Tibial artery (tissue), 4 donors: Measurements from ENCODE around the gene CAPZA1.

Experiments used
- DNase-seq, 2 donors: peaks; one replicate each; pipeline ENCODE4 v3.0.0-alpha.2; 2019
- H3K27ac ChIP-seq, 2 donors: fragments of 200-600 bp; sonication (generic) in 1 of 2; 1 replicate in 1 of 2; 2 replicates in 1 of 2; pipeline ENCODE4 v1.5.1; 2018 to 2019; ENCODE audit warnings: mild to moderate bottlenecking in 1 of 2
- H3K27me3 ChIP-seq, 2 donors: fragments of 200-600 bp; sonication (generic) in 1 of 2; one replicate each; pipeline versions ENCODE4 v1.5.1 to v1.6.0; 2016 to 2019
- H3K36me3 ChIP-seq, 3 donors: fragments of 200-600 bp; sonication (generic) in 2 of 3; one replicate each; pipeline ENCODE4 v1.5.1; 2016 to 2019; ENCODE audit warnings: mild to moderate bottlenecking in 2 of 3
- H3K4me1 ChIP-seq, 4 donors: fragments of 200-600 bp; sonication (generic) in 2 of 4; 1 replicate in 3 of 4; 2 replicates in 1 of 4; pipeline ENCODE4 v1.5.1; 2016 to 2019
- H3K4me3 ChIP-seq, 2 donors: fragments of 200-600 bp; sonication (generic) in 1 of 2; 1 replicate in 1 of 2; 2 replicates in 1 of 2; pipeline ENCODE4 v1.5.1; 2018 to 2019; ENCODE audit warnings: mild to moderate bottlenecking in 2 of 2
- H3K9me3 ChIP-seq, 3 donors: fragments of 200-600 bp; sonication (generic) in 1 of 3; one replicate each; pipeline ENCODE4 v1.5.1; 2016 to 2019
- intact Hi-C: fragments of 100-400 bp; cut with DNase I; formaldehyde crosslinking; loops from one replicate; pipeline ENCODE4 v1.15.0; 2023; ENCODE audit warnings: low total_unique reads
- TF ChIP-seq, protein P1 (sequence below), 2 experiments: fragments of 200-600 bp in 1 of 2; fragments of 450-650 bp in 1 of 2; IDR thresholded peaks; one replicate each; pipeline ENCODE4 v1.5.1; 2017 to 2019; ENCODE audit warnings: antibody characterized with exemption in 2 of 2, mild to moderate bottlenecking in 1 of 2, moderate library complexity in 1 of 2

The CAPZA1 gene

DNA sequence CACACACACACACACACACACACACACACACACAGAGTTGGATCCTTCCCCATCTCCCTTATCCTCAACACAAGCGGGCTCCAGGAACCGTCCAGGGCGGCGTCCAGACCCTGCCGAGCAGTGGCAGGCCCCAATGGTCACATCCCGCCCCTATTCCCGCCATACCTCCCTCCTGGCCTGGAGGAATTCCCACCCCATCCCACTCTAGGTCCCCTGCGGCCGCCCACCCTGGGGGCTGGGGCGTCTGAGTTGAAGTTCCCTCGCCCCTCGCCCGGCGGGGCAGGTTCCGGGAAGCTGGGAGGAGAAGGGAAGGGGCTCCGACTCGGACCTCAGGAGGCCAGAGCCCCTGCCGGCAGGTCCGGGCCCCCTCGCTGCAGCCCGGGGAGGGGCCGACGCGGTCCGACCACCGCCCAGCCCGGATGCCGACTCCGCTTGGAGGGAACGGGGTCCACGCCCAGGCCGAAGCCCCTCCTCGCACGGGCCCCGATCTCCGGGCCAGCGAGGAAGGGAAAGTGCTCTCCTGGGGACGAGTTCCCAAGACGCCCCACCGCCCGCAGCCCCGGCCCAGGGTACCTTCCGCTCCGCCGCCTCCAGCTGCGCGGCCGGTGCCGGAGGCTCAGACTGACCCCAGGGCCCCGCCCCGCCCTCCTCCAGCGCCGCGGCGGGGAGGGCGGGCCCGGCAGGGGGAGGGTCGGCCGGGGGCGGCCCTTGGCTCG, 87.0 kb downstream of the CAPZA1 start, which contains the start of gene RHOC:
RHOC (minus strand) TSS at position 623 of the 716 bp plus-strand sequence. CDS start 3,328 bp downstream, outside the sequence.
- peak; percentile 60 to 84 for DNase-seq
- Histone ChIP-seq H3K9me3 (no peaks in the 10 kb centered on the region), H3K27ac (peak within 1 kb of the TSS; percentile 96 to 99), H3K4me1 (peaks cover 0 to 51% (median 40%) of the 10 kb centered on the region in 4 donors), H3K36me3 (peaks cover 10 to 23% (median 20%) of the 10 kb centered on the region in 3 donors), H3K4me3 (peak within 1 kb of the TSS; percentile 78 to 96), H3K27me3 (no peaks in the 10 kb centered on the region)
- intact Hi-C loops: loop anchor here (2.0 to 5.0 kb wide), 2 partner anchors 88 to 314 kb away; partner anchors contain the start of genes CAPZA1 and ST7L
- TF ChIP-seq, protein P1, sequence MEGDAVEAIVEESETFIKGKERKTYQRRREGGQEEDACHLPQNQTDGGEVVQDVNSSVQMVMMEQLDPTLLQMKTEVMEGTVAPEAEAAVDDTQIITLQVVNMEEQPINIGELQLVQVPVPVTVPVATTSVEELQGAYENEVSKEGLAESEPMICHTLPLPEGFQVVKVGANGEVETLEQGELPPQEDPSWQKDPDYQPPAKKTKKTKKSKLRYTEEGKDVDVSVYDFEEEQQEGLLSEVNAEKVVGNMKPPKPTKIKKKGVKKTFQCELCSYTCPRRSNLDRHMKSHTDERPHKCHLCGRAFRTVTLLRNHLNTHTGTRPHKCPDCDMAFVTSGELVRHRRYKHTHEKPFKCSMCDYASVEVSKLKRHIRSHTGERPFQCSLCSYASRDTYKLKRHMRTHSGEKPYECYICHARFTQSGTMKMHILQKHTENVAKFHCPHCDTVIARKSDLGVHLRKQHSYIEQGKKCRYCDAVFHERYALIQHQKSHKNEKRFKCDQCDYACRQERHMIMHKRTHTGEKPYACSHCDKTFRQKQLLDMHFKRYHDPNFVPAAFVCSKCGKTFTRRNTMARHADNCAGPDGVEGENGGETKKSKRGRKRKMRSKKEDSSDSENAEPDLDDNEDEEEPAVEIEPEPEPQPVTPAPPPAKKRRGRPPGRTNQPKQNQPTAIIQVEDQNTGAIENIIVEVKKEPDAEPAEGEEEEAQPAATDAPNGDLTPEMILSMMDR (IDR thresholded peaks at IDR 0.05): no peak

DNA sequence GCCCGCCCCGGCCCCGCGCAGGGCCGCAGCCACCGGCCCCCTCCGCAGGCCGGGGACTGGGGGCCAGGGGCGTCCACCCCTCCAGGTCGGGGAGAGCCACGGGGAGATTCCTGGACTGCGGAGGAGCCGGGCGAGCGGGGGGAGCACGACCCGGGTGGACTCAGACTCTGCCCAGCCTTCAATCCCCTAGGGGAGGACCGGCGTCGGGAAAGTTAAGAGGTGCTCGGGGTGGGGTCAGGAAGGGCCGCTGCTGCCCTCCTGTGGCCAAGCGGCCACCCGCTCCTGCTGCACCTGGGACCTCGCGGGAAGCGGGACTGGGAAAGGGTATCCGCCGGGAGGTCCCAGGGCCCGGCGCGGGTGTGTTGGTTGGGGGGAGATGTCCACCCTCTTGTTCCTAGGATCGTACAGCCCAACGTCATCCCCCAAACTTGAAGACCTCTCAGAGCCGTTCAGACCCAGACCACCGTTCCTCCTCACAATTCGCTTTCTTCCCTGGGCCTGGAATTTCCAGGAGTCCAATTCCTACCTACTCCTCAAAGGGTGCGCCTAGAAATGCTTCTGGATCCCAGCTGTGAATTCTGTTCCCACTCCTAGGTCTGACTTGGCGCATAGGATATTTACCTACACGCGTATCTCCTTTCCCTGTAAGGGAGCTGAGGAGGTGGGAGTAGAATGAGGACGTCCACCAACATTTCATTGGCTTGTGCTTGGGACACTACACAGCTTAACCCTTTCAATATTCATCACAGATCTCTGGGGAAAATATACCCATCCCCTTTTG, 87.8 kb downstream of the CAPZA1 start:
- peak; percentile 91 to 95 for DNase-seq
- Histone ChIP-seq H3K27ac (peak overlapping the region; percentile 96 to 99), H3K4me1 (peaks cover 0 to 43% (median 36%) of the 10 kb centered on the region in 4 donors), H3K9me3 (no peaks in the 10 kb centered on the region), H3K27me3 (no peaks in the 10 kb centered on the region), H3K4me3 (peak overlapping the region; percentile 78 to 96), H3K36me3 (peaks cover 8 to 16% (median 13%) of the 10 kb centered on the region in 3 donors)
- TF ChIP-seq, protein P1 (IDR thresholded peaks at IDR 0.05): peak; percentile 92 to 97
- intact Hi-C loops: loop anchor here (2.0 to 5.0 kb wide), 2 partner anchors 89 to 315 kb away; partner anchors contain the start of genes CAPZA1 and ST7L

DNA sequence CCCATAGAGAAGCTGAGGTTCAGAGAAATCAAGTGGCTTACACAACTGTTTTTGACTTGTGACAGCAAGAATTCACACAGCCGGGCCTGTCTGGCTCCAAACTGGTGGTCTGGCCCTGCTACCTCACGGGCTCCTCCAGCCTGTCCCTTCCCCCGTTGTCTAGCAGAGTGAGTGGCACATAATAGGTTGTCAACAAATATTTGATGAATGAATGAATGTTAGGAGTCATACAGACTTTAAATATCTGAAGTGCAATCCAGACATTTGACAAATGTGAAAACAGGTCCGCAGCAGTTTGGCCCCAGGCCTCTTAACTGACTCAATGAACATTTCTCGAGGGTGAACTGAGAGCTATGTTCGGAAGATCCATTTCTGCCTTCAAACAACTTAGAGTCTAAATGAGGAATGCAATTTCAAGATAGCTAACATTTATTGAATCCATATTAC, 88.4 kb downstream of the CAPZA1 start:
- intact Hi-C loops: loop anchor here (5.0 kb wide), 1 partner anchor 316 kb away; no protein-coding TSS in a partner anchor
- DNase-seq: no peak
- TF ChIP-seq, protein P1 (IDR thresholded peaks at IDR 0.05): no peak
- Histone ChIP-seq H3K27ac (peak overlapping the region; percentile 96 to 99), H3K9me3 (no peaks in the 10 kb centered on the region), H3K27me3 (no peaks in the 10 kb centered on the region), H3K4me3 (peak overlapping the region in 1 of 2 donors; percentile 78), H3K4me1 (peaks cover 0 to 37% (median 33%) of the 10 kb centered on the region in 4 donors), H3K36me3 (peaks cover 2 to 10% (median 7%) of the 10 kb centered on the region in 3 donors)

DNA sequence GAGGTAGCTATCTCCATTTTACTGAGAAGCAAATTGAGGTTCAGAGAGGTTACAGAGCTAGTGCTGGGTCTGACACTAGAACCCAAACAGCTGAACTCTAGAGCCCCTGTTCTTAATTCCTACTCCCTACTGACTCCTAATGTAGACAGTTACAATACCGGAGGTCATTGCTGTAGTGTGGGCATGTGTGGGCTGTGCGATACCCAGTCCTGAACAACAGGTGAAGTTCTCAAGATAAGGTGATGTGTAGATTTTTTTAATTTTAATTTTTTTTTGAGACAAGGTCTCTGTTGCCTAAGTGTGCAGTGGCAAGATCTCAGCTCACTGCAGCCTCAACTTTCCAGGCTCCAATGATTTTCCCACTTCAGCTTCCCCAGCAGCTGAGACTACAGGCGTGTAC, 88.9 kb downstream of the CAPZA1 start:
- Histone ChIP-seq H3K36me3 (peaks cover 0 to 5% (median 2%) of the 10 kb centered on the region in 3 donors), H3K9me3 (no peaks in the 10 kb centered on the region), H3K4me3 (no peak overlapping the region), H3K27me3 (no peaks in the 10 kb centered on the region), H3K27ac (peak overlapping the region; percentile 96 to 99), H3K4me1 (peaks cover 0 to 33% (median 29%) of the 10 kb centered on the region in 4 donors)
- DNase-seq: no peak
- TF ChIP-seq, protein P1 (IDR thresholded peaks at IDR 0.05): no peak
- intact Hi-C loops: loop anchor here (5.0 kb wide), 1 partner anchor 316 kb away; no protein-coding TSS in a partner anchor

DNA sequence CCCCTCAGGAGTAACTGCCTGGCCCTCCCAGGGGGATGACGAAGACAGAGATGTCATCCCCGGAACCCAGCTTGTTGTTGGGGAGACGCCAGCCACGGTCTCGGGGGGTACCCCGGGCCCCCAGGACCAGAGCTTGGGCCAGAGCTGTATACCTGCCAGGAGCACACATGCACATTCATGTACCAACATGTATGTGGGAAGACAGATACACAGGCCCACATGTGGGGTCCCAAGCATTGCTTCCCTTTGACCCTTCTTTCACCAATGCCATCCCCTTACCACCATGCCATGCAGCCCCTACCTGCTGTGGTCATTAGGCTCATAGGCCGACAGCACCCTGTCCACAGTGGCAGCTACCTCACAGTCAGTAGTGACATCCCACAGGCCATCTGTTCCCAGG, 90.5 kb downstream of the CAPZA1 start:
- no peak overlapping the region for H3K27ac ChIP-seq
- no peaks in the 10 kb centered on the region for H3K9me3 ChIP-seq
- intact Hi-C loops: loop anchor here (10.0 kb wide), 1 partner anchor 245 kb away; the partner anchor contains the start of gene SLC16A1
- H3K27me3 ChIP-seq: no peaks in the 10 kb centered on the region
- TF ChIP-seq, protein P1 (IDR thresholded peaks at IDR 0.05): no peak
- H3K36me3 ChIP-seq: no peaks in the 10 kb centered on the region
- DNase-seq: no peak
- no peak overlapping the region for H3K4me3 ChIP-seq
- H3K4me1 ChIP-seq: peaks cover 0 to 33% (median 29%) of the 10 kb centered on the region in 4 donors
